ENCODE data around the gene PTPRM.

PTPRM gene

DNA sequence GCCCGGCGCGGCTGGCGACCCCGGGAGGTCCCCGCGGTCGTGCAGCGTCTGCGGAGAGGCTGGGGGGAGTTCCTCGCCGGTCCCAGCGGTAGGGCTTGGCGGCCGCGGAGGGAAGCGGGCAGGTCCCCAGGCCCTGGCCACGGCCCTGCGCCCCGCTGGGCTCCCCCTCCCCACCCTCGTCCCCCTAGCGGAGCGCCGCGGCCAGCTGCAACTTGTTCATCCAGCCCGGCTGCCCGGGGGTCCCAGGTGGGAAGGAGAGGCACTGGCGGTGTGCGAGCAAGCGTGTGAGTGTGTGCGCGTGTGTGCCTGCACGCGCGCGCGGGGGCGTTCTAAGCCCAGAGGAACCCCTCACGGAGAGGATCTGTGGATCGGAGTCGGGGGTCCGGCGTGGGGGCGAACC lies 1.3 kb downstream of the PTPRM start:
- peak overlapping the region; percentile 94 for H3K4me3 ChIP-seq (ENCODE audit: low read length)
- H4K20me1 ChIP-seq (ENCODE audit: insufficient read depth, low read length): no peaks in the 10 kb centered on the region
- DNase-seq: no peak
- H3K9ac ChIP-seq (ENCODE audit: low read length): peak overlapping the region; percentile 75; the same call in 1 of the 2 replicates
- peaks cover 4% of the 10 kb centered on the region; the same call in 1 of the 2 replicates for H3F3A ChIP-seq (ENCODE audit: insufficient read depth, low read length)
- H3K4me2 ChIP-seq (ENCODE audit: low read depth, low read length): peak overlapping the region; percentile 93
- 0 out of 2 replicates have a peak, but pooled peaks cover 3% of the 10 kb centered on the region for H3K9me3 ChIP-seq (replicated peaks; ENCODE audit: insufficient read depth, low read length)
- H3K9me2 ChIP-seq (replicated peaks; ENCODE audit: insufficient read depth, low read length): no peaks in the 10 kb centered on the region
- no peak overlapping the region for H3K27ac ChIP-seq (ENCODE audit: low read length)
- H2AFZ ChIP-seq (ENCODE audit: low read length): 0 out of 2 replicates have a peak overlapping the region, but pooled peaks have one; percentile 29
- TF ChIP-seq EZH2phosphoT487 (IDR thresholded peaks at IDR 0.05; ENCODE audit: low read length): no peak
- TF ChIP-seq, protein P1, sequence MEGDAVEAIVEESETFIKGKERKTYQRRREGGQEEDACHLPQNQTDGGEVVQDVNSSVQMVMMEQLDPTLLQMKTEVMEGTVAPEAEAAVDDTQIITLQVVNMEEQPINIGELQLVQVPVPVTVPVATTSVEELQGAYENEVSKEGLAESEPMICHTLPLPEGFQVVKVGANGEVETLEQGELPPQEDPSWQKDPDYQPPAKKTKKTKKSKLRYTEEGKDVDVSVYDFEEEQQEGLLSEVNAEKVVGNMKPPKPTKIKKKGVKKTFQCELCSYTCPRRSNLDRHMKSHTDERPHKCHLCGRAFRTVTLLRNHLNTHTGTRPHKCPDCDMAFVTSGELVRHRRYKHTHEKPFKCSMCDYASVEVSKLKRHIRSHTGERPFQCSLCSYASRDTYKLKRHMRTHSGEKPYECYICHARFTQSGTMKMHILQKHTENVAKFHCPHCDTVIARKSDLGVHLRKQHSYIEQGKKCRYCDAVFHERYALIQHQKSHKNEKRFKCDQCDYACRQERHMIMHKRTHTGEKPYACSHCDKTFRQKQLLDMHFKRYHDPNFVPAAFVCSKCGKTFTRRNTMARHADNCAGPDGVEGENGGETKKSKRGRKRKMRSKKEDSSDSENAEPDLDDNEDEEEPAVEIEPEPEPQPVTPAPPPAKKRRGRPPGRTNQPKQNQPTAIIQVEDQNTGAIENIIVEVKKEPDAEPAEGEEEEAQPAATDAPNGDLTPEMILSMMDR (IDR thresholded peaks at IDR 0.05; ENCODE audit: low read length): no peak; the same call in 1 of the 2 replicates
- no peak for TF ChIP-seq EZH2 (optimal IDR thresholded peaks at IDR 0.05; ENCODE audit: low read depth, low read length)
- peaks cover 4% of the 10 kb centered on the region; the same call in 1 of the 2 replicates for H3K79me2 ChIP-seq (ENCODE audit: low read length)
- H3K4me1 ChIP-seq (ENCODE audit: low read length): peaks cover 6% of the 10 kb centered on the region
- H3K36me3 ChIP-seq (replicated peaks; ENCODE audit: insufficient read depth, low read length): no peaks in the 10 kb centered on the region
- H3K27me3 ChIP-seq (replicated peaks; ENCODE audit: insufficient read depth, low read length): no peaks in the 10 kb centered on the region

DNA sequence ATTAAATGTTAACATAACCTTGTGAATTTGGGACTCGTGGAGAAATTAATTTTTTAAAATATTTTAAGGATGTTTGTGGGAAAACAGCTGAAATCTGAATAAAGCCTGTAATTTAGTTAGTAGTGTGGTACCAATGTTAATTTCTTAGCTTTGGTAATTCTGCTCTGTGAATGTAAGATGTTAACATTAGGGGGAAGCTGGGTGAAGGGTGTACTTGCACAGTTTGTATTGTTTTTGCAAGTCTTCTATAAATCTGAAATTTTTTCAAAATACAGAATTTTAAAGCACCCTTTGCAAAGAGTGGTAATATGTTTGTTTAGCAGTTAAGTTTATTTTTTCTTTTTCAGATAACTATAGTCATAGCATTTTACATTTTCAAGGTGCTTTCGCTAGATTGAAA lies 4.5 kb downstream of the PTPRM start:
- Histone ChIP-seq H3K4me2 (ENCODE audit: low read depth, low read length) (no peak overlapping the region), H3K9me3 (replicated peaks; ENCODE audit: insufficient read depth, low read length) (0 out of 2 replicates have a peak, but pooled peaks cover 3% of the 10 kb centered on the region), H3K36me3 (replicated peaks; ENCODE audit: insufficient read depth, low read length) (no peaks in the 10 kb centered on the region), H3F3A (ENCODE audit: insufficient read depth, low read length) (peaks cover 4% of the 10 kb centered on the region; the same call in 1 of the 2 replicates), H3K9me2 (replicated peaks; ENCODE audit: insufficient read depth, low read length) (no peaks in the 10 kb centered on the region), H3K27me3 (replicated peaks; ENCODE audit: insufficient read depth, low read length) (no peaks in the 10 kb centered on the region), H3K4me3 (ENCODE audit: low read length) (no peak overlapping the region), H3K4me1 (ENCODE audit: low read length) (peaks cover 18% of the 10 kb centered on the region), H3K9ac (ENCODE audit: low read length) (no peak overlapping the region), H4K20me1 (ENCODE audit: insufficient read depth, low read length) (no peaks in the 10 kb centered on the region), H2AFZ (ENCODE audit: low read length) (no peak overlapping the region), H3K27ac (ENCODE audit: low read length) (no peak overlapping the region), H3K79me2 (ENCODE audit: low read length) (peaks cover 4% of the 10 kb centered on the region; the same call in 1 of the 2 replicates)
- TF ChIP-seq EZH2phosphoT487 (IDR thresholded peaks at IDR 0.05; ENCODE audit: low read length): no peak
- TF ChIP-seq EZH2 (optimal IDR thresholded peaks at IDR 0.05; ENCODE audit: low read depth, low read length): no peak
- TF ChIP-seq, protein P1 (IDR thresholded peaks at IDR 0.05; ENCODE audit: low read length): no peak
- no peak for DNase-seq

DNA sequence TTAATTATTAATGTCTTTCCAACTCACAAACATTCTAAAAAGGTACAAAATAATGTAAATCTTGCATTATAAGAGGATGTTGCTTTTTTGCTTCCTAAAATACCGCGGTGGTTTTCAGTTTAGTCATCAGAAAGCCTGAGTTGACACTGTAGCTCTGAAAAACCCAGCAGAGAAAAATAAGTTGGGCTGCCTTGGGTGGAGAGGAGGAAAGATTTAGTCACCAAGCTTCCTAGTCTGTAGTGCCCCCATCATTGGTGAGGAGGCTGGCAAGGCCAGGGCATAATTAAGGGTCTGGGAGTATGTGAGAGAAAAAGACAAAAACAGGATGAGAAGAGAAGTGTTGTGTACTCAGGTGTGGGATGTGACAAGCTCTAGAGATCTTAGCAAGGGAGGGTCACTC lies 5.7 kb downstream of the PTPRM start:
- Histone ChIP-seq H3K27ac (ENCODE audit: low read length) (peak overlapping the region; percentile 22; the same call in 1 of the 2 replicates), H3K9me2 (replicated peaks; ENCODE audit: insufficient read depth, low read length) (no peaks in the 10 kb centered on the region), H3K27me3 (replicated peaks; ENCODE audit: insufficient read depth, low read length) (no peaks in the 10 kb centered on the region), H3K9me3 (replicated peaks; ENCODE audit: insufficient read depth, low read length) (0 out of 2 replicates have a peak, but pooled peaks cover 3% of the 10 kb centered on the region), H3K4me1 (ENCODE audit: low read length) (peaks cover 18% of the 10 kb centered on the region), H3K79me2 (ENCODE audit: low read length) (peaks cover 4% of the 10 kb centered on the region; the same call in 1 of the 2 replicates), H3K4me3 (ENCODE audit: low read length) (peak overlapping the region; percentile 39), H3K36me3 (replicated peaks; ENCODE audit: insufficient read depth, low read length) (no peaks in the 10 kb centered on the region), H3K4me2 (ENCODE audit: low read depth, low read length) (peak overlapping the region; percentile 56), H2AFZ (ENCODE audit: low read length) (peak overlapping the region; percentile 57), H3F3A (ENCODE audit: insufficient read depth, low read length) (peaks cover 4% of the 10 kb centered on the region; the same call in 1 of the 2 replicates), H4K20me1 (ENCODE audit: insufficient read depth, low read length) (no peaks in the 10 kb centered on the region), H3K9ac (ENCODE audit: low read length) (peak overlapping the region; percentile 12; the same call in 1 of the 2 replicates)
- peak; percentile 41 for DNase-seq
- TF ChIP-seq EZH2 (optimal IDR thresholded peaks at IDR 0.05; ENCODE audit: low read depth, low read length): no peak

DNA sequence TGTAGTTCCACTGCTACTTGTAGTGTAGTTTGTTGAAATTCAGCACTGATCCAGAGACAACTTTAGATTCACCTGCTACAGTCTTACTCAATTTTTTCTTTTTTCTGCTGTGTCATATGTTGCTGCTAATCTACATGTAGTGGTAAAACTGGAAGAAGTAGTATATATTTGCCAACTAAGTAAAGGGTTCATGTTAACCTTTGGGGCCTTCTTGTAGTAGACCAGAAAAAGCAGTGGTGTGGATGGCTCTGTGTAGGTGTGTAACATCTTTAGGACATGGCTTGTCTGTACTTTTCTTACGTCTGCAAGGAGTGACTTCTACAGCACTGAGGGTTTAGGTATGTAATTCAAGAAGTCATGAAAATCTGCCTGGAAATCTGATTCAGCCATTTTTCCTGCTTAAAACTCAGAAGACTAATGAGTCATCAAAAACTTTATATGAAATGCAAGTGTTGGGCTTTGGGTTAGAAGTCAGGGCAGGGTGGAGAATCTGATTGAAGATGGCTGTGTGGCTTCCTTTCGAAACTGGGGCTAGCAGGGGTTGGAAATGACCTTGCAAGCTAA lies 8.4 kb downstream of the PTPRM start:
- Histone ChIP-seq H3K79me2 (ENCODE audit: low read length) (no peaks in the 10 kb centered on the region), H4K20me1 (ENCODE audit: insufficient read depth, low read length) (no peaks in the 10 kb centered on the region), H3K27ac (ENCODE audit: low read length) (no peak overlapping the region; the same call in 1 of the 2 replicates), H3K36me3 (replicated peaks; ENCODE audit: insufficient read depth, low read length) (no peaks in the 10 kb centered on the region), H3K4me2 (ENCODE audit: low read depth, low read length) (no peak overlapping the region), H3K27me3 (replicated peaks; ENCODE audit: insufficient read depth, low read length) (no peaks in the 10 kb centered on the region), H3K4me1 (ENCODE audit: low read length) (peaks cover 18% of the 10 kb centered on the region), H3K9me2 (replicated peaks; ENCODE audit: insufficient read depth, low read length) (no peaks in the 10 kb centered on the region), H3K4me3 (ENCODE audit: low read length) (no peak overlapping the region), H3K9me3 (replicated peaks; ENCODE audit: insufficient read depth, low read length) (no peaks in the 10 kb centered on the region), H2AFZ (ENCODE audit: low read length) (no peak overlapping the region), H3F3A (ENCODE audit: insufficient read depth, low read length) (no peaks in the 10 kb centered on the region), H3K9ac (ENCODE audit: low read length) (no peak overlapping the region)
- no peak for TF ChIP-seq EZH2phosphoT487 (IDR thresholded peaks at IDR 0.05; ENCODE audit: low read length)
- no peak for TF ChIP-seq EZH2 (optimal IDR thresholded peaks at IDR 0.05; ENCODE audit: low read depth, low read length)
- TF ChIP-seq, protein P1 (IDR thresholded peaks at IDR 0.05; ENCODE audit: low read length): no peak
- DNase-seq: peak; percentile 21
